ENCODE results near the gene HOXB3.

HOXB3 gene

DNA sequence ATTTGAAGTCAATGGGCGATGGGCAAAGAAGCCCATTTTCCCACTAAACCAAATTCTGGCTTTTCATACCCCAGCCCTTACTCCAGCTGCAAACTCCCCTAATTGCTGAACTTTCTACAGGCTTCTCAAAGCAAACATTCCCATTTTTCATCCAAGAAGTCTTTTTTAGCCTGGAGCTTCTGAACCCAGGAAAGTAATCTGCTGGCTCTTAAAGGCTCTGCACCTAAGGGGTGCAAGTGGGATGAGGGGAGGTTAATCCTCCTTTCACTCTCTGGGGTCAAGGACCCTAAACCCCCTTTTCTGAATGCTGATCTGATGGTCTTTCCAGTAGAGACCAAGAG is 18.4 kb upstream of the HOXB3 start:
- ATAC-seq, result no peak
- TF ChIP-seq, protein P1, sequence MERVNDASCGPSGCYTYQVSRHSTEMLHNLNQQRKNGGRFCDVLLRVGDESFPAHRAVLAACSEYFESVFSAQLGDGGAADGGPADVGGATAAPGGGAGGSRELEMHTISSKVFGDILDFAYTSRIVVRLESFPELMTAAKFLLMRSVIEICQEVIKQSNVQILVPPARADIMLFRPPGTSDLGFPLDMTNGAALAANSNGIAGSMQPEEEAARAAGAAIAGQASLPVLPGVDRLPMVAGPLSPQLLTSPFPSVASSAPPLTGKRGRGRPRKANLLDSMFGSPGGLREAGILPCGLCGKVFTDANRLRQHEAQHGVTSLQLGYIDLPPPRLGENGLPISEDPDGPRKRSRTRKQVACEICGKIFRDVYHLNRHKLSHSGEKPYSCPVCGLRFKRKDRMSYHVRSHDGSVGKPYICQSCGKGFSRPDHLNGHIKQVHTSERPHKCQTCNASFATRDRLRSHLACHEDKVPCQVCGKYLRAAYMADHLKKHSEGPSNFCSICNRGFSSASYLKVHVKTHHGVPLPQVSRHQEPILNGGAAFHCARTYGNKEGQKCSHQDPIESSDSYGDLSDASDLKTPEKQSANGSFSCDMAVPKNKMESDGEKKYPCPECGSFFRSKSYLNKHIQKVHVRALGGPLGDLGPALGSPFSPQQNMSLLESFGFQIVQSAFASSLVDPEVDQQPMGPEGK (CRISPR knock-in tag; IDR thresholded peaks at IDR 0.05; ENCODE audit: borderline replicate concordance), result no peak
- TF ChIP-seq BACH2 (CRISPR knock-in tag; IDR thresholded peaks at IDR 0.05; ENCODE audit: borderline replicate concordance), result no peak
- no peak for TF ChIP-seq CSRNP3 (CRISPR knock-in tag; IDR thresholded peaks at IDR 0.05)
- TF ChIP-seq SNAI2 (CRISPR knock-in tag; IDR thresholded peaks at IDR 0.05), result no peak
- TF ChIP-seq OSR1 (CRISPR knock-in tag; IDR thresholded peaks at IDR 0.05), result no peak
- no peak for TF ChIP-seq ZNF70 (CRISPR knock-in tag; IDR thresholded peaks at IDR 0.05)
- no peak for TF ChIP-seq RARB (CRISPR knock-in tag; IDR thresholded peaks at IDR 0.05)
- no peak for TF ChIP-seq ISL1 (CRISPR knock-in tag; IDR thresholded peaks at IDR 0.05)
- TF ChIP-seq ARNTL (CRISPR knock-in tag; IDR thresholded peaks at IDR 0.05; ENCODE audit: borderline replicate concordance, low read depth), result no peak
- TF ChIP-seq GLIS3 (CRISPR knock-in tag; IDR thresholded peaks at IDR 0.05), result no peak
- TF ChIP-seq ZNF565 (CRISPR knock-in tag; conservative IDR thresholded peaks at IDR 0.05; ENCODE audit: low read depth), result no peak
- TF ChIP-seq, protein P2, sequence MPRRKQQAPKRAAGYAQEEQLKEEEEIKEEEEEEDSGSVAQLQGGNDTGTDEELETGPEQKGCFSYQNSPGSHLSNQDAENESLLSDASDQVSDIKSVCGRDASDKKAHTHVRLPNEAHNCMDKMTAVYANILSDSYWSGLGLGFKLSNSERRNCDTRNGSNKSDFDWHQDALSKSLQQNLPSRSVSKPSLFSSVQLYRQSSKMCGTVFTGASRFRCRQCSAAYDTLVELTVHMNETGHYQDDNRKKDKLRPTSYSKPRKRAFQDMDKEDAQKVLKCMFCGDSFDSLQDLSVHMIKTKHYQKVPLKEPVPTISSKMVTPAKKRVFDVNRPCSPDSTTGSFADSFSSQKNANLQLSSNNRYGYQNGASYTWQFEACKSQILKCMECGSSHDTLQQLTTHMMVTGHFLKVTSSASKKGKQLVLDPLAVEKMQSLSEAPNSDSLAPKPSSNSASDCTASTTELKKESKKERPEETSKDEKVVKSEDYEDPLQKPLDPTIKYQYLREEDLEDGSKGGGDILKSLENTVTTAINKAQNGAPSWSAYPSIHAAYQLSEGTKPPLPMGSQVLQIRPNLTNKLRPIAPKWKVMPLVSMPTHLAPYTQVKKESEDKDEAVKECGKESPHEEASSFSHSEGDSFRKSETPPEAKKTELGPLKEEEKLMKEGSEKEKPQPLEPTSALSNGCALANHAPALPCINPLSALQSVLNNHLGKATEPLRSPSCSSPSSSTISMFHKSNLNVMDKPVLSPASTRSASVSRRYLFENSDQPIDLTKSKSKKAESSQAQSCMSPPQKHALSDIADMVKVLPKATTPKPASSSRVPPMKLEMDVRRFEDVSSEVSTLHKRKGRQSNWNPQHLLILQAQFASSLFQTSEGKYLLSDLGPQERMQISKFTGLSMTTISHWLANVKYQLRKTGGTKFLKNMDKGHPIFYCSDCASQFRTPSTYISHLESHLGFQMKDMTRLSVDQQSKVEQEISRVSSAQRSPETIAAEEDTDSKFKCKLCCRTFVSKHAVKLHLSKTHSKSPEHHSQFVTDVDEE (CRISPR knock-in tag; IDR thresholded peaks at IDR 0.05), result no peak
- TF ChIP-seq PPARA (CRISPR knock-in tag; IDR thresholded peaks at IDR 0.05; ENCODE audit: borderline replicate concordance), result no peak
- TF ChIP-seq CSDC2 (CRISPR knock-in tag; IDR thresholded peaks at IDR 0.05), result no peak
- no peak for TF ChIP-seq ZNF8 (CRISPR knock-in tag; IDR thresholded peaks at IDR 0.05)

DNA sequence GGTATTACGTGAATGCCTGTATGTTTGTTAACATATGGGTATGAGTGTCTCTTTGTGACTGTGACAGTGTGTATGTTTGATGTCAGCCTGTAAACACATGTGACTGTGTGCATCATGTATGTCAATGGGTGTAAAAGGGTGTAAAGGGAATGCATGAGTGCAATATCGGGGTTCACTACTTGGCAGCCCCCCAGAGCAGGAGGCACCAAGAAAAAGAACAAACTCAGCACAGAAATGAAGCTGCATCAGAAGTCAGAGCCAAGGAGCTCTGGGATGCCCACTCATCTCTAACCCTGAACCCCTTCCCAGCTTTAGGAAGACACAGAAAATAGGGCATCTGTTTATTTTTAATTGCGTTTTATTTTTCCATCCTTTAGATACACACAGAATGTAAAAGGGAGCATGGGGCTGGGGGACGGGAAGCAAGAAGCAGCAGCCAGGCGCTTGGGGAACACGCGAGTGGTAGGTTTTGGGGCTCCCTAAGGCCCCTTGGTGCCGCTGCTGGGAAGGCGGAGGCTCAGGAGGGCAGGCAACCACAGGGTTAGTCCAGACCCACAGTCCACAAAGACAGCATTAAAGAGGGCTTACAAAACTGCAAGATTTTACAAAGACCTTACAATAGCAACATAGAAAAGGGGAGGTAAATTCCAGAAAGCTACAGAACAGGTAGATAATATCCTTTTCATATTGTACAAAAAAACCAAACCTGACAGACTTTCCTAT is 17.0 kb upstream of the HOXB3 start:
- ATAC-seq, result no peak
- no peak for TF ChIP-seq ARNTL (CRISPR knock-in tag; IDR thresholded peaks at IDR 0.05; ENCODE audit: borderline replicate concordance, low read depth)
- no peak for TF ChIP-seq TOX (CRISPR knock-in tag; IDR thresholded peaks at IDR 0.05; ENCODE audit: borderline replicate concordance)
- no peak for TF ChIP-seq POU6F1 (CRISPR knock-in tag; IDR thresholded peaks at IDR 0.05; ENCODE audit: borderline replicate concordance, low read depth)

DNA sequence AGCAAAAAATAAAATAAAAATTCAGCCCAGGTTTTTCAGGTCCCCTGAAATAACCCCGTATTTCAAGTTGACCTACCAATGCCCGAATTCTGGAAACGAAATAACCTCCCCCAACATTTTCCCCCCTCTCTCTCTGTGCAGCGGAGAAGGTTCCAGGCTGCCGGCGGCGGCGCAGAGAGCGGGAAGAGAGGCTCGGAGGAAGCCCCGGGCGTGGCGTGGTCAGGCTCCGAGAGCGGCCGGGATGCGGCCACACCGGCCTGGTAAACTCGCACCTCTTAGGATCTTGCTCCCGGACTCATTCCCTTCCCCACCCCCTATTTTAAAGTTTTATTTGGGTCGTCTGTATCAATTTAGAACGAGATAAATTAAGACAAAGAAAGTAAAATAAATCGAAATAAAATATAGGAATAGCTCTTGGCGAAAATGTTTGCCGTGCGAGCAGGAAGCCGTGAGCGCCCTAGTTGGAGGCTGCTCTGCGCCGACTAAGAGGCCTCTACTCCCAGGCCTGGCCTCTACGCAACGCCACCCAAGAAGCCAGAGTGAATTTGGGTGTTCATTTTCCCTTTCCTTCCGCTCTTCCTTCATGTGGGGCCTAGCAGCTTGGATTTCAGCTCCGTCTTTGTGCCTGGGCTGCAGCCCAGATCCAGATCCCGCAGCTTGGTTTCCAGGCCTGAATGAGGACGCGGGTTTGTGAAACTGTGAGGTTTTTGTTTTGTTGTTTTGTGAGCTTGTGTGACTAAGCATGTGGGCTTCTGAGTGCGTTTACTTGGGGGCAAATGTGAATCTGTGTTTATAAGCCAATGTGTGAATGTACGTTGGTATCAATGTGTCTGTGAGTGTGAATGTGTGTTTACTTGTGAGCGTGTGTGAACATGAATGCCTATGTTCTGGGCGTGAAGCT is 16.2 kb upstream of the HOXB3 start:
- no peak for ATAC-seq
- TF ChIP-seq TOX (CRISPR knock-in tag; IDR thresholded peaks at IDR 0.05; ENCODE audit: borderline replicate concordance) (no peak), ARNTL (CRISPR knock-in tag; IDR thresholded peaks at IDR 0.05; ENCODE audit: borderline replicate concordance, low read depth) (no peak), OSR1 (CRISPR knock-in tag; IDR thresholded peaks at IDR 0.05) (no peak), ZNF8 (CRISPR knock-in tag; IDR thresholded peaks at IDR 0.05) (no peak), ESRRG (CRISPR knock-in tag; IDR thresholded peaks at IDR 0.05) (no peak), TCF4 (CRISPR knock-in tag; IDR thresholded peaks at IDR 0.05; ENCODE audit: borderline replicate concordance) (no peak), PPARA (CRISPR knock-in tag; IDR thresholded peaks at IDR 0.05; ENCODE audit: borderline replicate concordance) (no peak), ZC3H10 (CRISPR knock-in tag; IDR thresholded peaks at IDR 0.05) (no peak), BACH2 (CRISPR knock-in tag; IDR thresholded peaks at IDR 0.05; ENCODE audit: borderline replicate concordance) (no peak)
- TF ChIP-seq, protein P1 (CRISPR knock-in tag; IDR thresholded peaks at IDR 0.05; ENCODE audit: borderline replicate concordance), result no peak
- TF ChIP-seq, protein P2 (CRISPR knock-in tag; IDR thresholded peaks at IDR 0.05), result no peak
- TF ChIP-seq, protein P3, sequence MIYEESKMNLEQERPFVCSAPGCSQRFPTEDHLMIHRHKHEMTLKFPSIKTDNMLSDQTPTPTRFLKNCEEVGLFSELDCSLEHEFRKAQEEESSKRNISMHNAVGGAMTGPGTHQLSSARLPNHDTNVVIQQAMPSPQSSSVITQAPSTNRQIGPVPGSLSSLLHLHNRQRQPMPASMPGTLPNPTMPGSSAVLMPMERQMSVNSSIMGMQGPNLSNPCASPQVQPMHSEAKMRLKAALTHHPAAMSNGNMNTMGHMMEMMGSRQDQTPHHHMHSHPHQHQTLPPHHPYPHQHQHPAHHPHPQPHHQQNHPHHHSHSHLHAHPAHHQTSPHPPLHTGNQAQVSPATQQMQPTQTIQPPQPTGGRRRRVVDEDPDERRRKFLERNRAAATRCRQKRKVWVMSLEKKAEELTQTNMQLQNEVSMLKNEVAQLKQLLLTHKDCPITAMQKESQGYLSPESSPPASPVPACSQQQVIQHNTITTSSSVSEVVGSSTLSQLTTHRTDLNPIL (CRISPR knock-in tag; IDR thresholded peaks at IDR 0.05; ENCODE audit: low read depth), result no peak

Data from SK-N-SH treated with all-trans-retinoic acid at 6 μM for 48 hours (cell line).